PC-3 (cell line): Measurements from ENCODE around the gene SDR42E1. TPM values are rescaled to one million over a fixed set of nuclear protein-coding genes. Genes with fewer than 3 reads are reported as not detected.

Experiments
- ATAC-seq: fragments of 200-7000 bp; cut with Tn5 transposase; 2 replicates; pipeline ENCODE4 v1.9.1; 2020; ENCODE audit warnings: mild to moderate bottlenecking, moderate library complexity
- BruUV-seq: library from RNA; stranded (reverse); fragments of 400-500 nt; replicated peaks from 2 replicates; lab custom pipeline; 2021; lab: Mats Ljungman, UMichigan
- CTCF ChIA-PET: fragments of 300-600 bp; sonication (Branson Sonifier 250); formaldehyde crosslinking; loops from one replicate; lab custom pipeline; 2022; ENCODE audit warnings: antibody characterized with exemption; lab: Charles Lee
- POLR2A ChIA-PET: fragments of 300-600 bp; sonication (Branson Sonifier 250); formaldehyde crosslinking; loops from one replicate; lab custom pipeline; 2022; ENCODE audit warnings: antibody characterized with exemption; ENCODE audit not compliant: unreplicated experiment; lab: Charles Lee
- DNase-seq: peaks from one replicate; pipeline ENCODE4 v3.0.0-alpha.2; 2015
- H2AFZ ChIP-seq: fragments of 300-600 bp; sonication (generic); 2 replicates; pipeline ENCODE4 v1.6.0; 2016; ENCODE audit warnings: antibody characterized with exemption, low read length
- H3F3A ChIP-seq: fragments of 300-600 bp; sonication (generic); one replicate; pipeline ENCODE4 v1.6.0; 2017; ENCODE audit warnings: antibody characterized with exemption, low read length, control low read depth, mild to moderate bottlenecking; ENCODE audit not compliant: unreplicated experiment
- H3K27ac ChIP-seq: fragments of 300-600 bp; sonication (generic); 2 replicates; pipeline ENCODE4 v1.5.1; 2016; ENCODE audit warnings: mild to moderate bottlenecking, low read length
- H3K27me3 ChIP-seq: fragments of 300-600 bp; sonication (generic); 2 replicates; pipeline ENCODE4 v1.6.1; 2016; ENCODE audit warnings: low read length, mixed read lengths
- H3K36me3 ChIP-seq: fragments of 300-600 bp; sonication (generic); 2 replicates; pipeline ENCODE4 v1.6.1; 2016; ENCODE audit warnings: low read depth, mixed run types, low read length, mixed read lengths
- H3K4me1 ChIP-seq: fragments of 300-600 bp; sonication (generic); 2 replicates; pipeline ENCODE4 v1.5.1; 2016; ENCODE audit warnings: low read length; ENCODE audit not compliant: insufficient read depth
- H3K4me2 ChIP-seq: fragments of 300-600 bp; sonication (generic); 2 replicates; pipeline ENCODE4 v1.6.0; 2016; ENCODE audit warnings: low read length
- H3K4me3 ChIP-seq: fragments of 300-600 bp; sonication (generic); 2 replicates; pipeline ENCODE4 v1.5.1; 2016; ENCODE audit warnings: mild to moderate bottlenecking, low read length, mixed read lengths
- H3K79me2 ChIP-seq: fragments of 300-600 bp; sonication (generic); 2 replicates; pipeline ENCODE4 v1.6.1; 2017; ENCODE audit warnings: low read length, mixed read lengths
- H3K9ac ChIP-seq: fragments of 300-600 bp; sonication (generic); 2 replicates; pipeline ENCODE4 v1.6.0; 2016; ENCODE audit warnings: mild to moderate bottlenecking, low read length
- H3K9me2 ChIP-seq: fragments of 300-600 bp; sonication (generic); replicated peaks from 2 replicates; pipeline ENCODE4 v1.6.1; 2016; ENCODE audit warnings: mixed run types, low read length, mixed read lengths
- H3K9me3 ChIP-seq: fragments of 300-600 bp; sonication (generic); 2 replicates; pipeline ENCODE4 v1.6.1; 2016; ENCODE audit warnings: low read length, mixed read lengths
- H4K20me1 ChIP-seq: fragments of 300-600 bp; sonication (generic); 2 replicates; pipeline ENCODE4 v1.6.1; 2016; ENCODE audit warnings: low read length, mixed read lengths
- CTCF ChIP-seq: fragments of 300-600 bp; sonication (generic); conservative IDR thresholded peaks from 2 replicates; pipeline ENCODE4 v1.5.1; 2017; ENCODE audit warnings: antibody characterized with exemption, low read depth, mild to moderate bottlenecking, low read length
- EZH2 ChIP-seq: fragments of 300-600 bp; sonication (generic); IDR thresholded peaks from one replicate; pipeline ENCODE4 v1.6.1; 2017; ENCODE audit warnings: antibody characterized with exemption, mild to moderate bottlenecking, low read length; ENCODE audit not compliant: unreplicated experiment
- EZH2phosphoT487 ChIP-seq: fragments of 300-600 bp; sonication (generic); IDR thresholded peaks from 2 replicates; pipeline ENCODE4 v1.6.1; 2018; ENCODE audit warnings: mild to moderate bottlenecking, antibody characterized with exemption, low read length, borderline replicate concordance
- intact Hi-C: fragments of 100-400 bp; cut with micrococcal nuclease; formaldehyde crosslinking; loops from 2 replicates; pipeline ENCODE4 v1.9.0; 2023
- total RNA-seq: library from RNA; depleted of rRNA; stranded (reverse); fragments of >200 nt; gene quantifications from 2 replicates; pipeline ENCODE4 v1.2.3, GENCODE V29; 2014

Gene SDR42E1
- total RNA-seq, 1 experiment from 2014 or later: not detected

GRCh38 chr16:82046541-82046940 lies 35.3 kb upstream of the SDR42E1 start:
- DNase-seq: no peak
- no peak overlapping the region for H3K4me3 ChIP-seq
- no peak overlapping the region for H2AFZ ChIP-seq
- no peak for TF ChIP-seq EZH2phosphoT487
- no peak for ATAC-seq
- POLR2A ChIA-PET: no interaction called here
- intact Hi-C loops: no loop called here
- no peaks in the 10 kb centered on the region for H3K79me2 ChIP-seq
- CTCF ChIA-PET: no interaction called here
- H3F3A ChIP-seq: no peaks in the 10 kb centered on the region
- H3K4me1 ChIP-seq: no peaks in the 10 kb centered on the region
- H4K20me1 ChIP-seq: no peaks in the 10 kb centered on the region
- no peak overlapping the region for H3K4me2 ChIP-seq
- no peaks in the 10 kb centered on the region for H3K27me3 ChIP-seq
- H3K27ac ChIP-seq: no peak overlapping the region
- BruUV-seq: no TSS peak
- H3K36me3 ChIP-seq: no peaks in the 10 kb centered on the region
- H3K9ac ChIP-seq: no peak overlapping the region
- no peaks in the 10 kb centered on the region for H3K9me3 ChIP-seq
- H3K9me2 ChIP-seq: no peaks in the 10 kb centered on the region

- Histone ChIP-seq H3K9me3 (no peaks in the 10 kb centered on the region), H3K9ac (no peak overlapping the region), H3K9me2 (no peaks in the 10 kb centered on the region), H2AFZ (no peak overlapping the region), H4K20me1 (no peaks in the 10 kb centered on the region), H3K4me2 (no peak overlapping the region), H3K36me3 (no peaks in the 10 kb centered on the region), H3K79me2 (no peaks in the 10 kb centered on the region), H3K4me3 (no peak overlapping the region), H3F3A (no peaks in the 10 kb centered on the region), H3K27ac (no peak overlapping the region), H3K4me1 (no peaks in the 10 kb centered on the region), H3K27me3 (no peaks in the 10 kb centered on the region)
- no peak for DNase-seq
- CTCF ChIA-PET: no interaction called here
- POLR2A ChIA-PET: no interaction called here
- no peak for ATAC-seq
- BruUV-seq: no TSS peak
- TF ChIP-seq EZH2 (no peak), CTCF (no peak), EZH2phosphoT487 (no peak)
- intact Hi-C loops: no loop called here
Measured at GRCh38 chr16:82045465-82045864, 34.2 kb upstream of the SDR42E1 start.

GRCh38 chr16:82044585-82044911 lies 33.3 kb upstream of the SDR42E1 start:
- no peaks in the 10 kb centered on the region for H3K9me2 ChIP-seq
- H2AFZ ChIP-seq: no peak overlapping the region
- BruUV-seq: no TSS peak
- H3K79me2 ChIP-seq: no peaks in the 10 kb centered on the region
- no peak for TF ChIP-seq EZH2
- no peak for TF ChIP-seq EZH2phosphoT487
- no peak for TF ChIP-seq CTCF
- CTCF ChIA-PET: no interaction called here
- H3K27ac ChIP-seq: no peak overlapping the region
- no peak overlapping the region for H3K9ac ChIP-seq
- H4K20me1 ChIP-seq: no peaks in the 10 kb centered on the region
- H3K4me1 ChIP-seq: no peaks in the 10 kb centered on the region
- intact Hi-C loops: no loop called here
- H3K9me3 ChIP-seq: no peaks in the 10 kb centered on the region
- no peaks in the 10 kb centered on the region for H3K36me3 ChIP-seq
- ATAC-seq (no peak), DNase-seq (no peak)
- H3K27me3 ChIP-seq: no peaks in the 10 kb centered on the region
- no peaks in the 10 kb centered on the region for H3F3A ChIP-seq
- no peak overlapping the region for H3K4me3 ChIP-seq
- H3K4me2 ChIP-seq: no peak overlapping the region
- POLR2A ChIA-PET: no interaction called here
